ENCODE results near the gene TAGLN2.

TAGLN2 gene
- total RNA-seq = 274 to 294 reads per million in 2 experiments

- peak; percentile 82 for DNase-seq (ENCODE audit: low read depth)
Measured at GRCh38 chr1:159924791-159925718, at the start of gene TAGLN2. Gene TAGLN2, minus strand, starts transcription at chr1:159925507. Its CDS starts 4,998 bp downstream, at chr1:159920509.

- no peak for DNase-seq (ENCODE audit: low read depth)
Measured at GRCh38 chr1:159974350-159974965, 49.2 kb upstream of the TAGLN2 start.

GRCh38 chr1:159973350-159973940 is 48.1 kb upstream of the TAGLN2 start:
- DNase-seq (ENCODE audit: low read depth) = no peak

- no peak for DNase-seq (ENCODE audit: low read depth)
Measured at GRCh38 chr1:159972443-159973205, 47.3 kb upstream of the TAGLN2 start.

- no peak for DNase-seq (ENCODE audit: low read depth)
Measured at GRCh38 chr1:159970932-159971342, 45.6 kb upstream of the TAGLN2 start.

GRCh38 chr1:159968901-159969300 is 43.6 kb upstream of the TAGLN2 start:
- no peak for DNase-seq (ENCODE audit: low read depth)

GRCh38 chr1:159965263-159965662 is 40.0 kb upstream of the TAGLN2 start:
- no peak for DNase-seq (ENCODE audit: low read depth)

- DNase-seq (ENCODE audit: low read depth) = no peak
Measured at GRCh38 chr1:159964144-159964543, 38.8 kb upstream of the TAGLN2 start.

GRCh38 chr1:159962176-159962575 is 36.9 kb upstream of the TAGLN2 start:
- no peak for DNase-seq (ENCODE audit: low read depth)

GRCh38 chr1:159961636-159962035 is 36.3 kb upstream of the TAGLN2 start:
- no peak for DNase-seq (ENCODE audit: low read depth)

- DNase-seq (ENCODE audit: low read depth) = no peak
Measured at GRCh38 chr1:159960721-159961381, 35.5 kb upstream of the TAGLN2 start.

GRCh38 chr1:159959451-159959850 is 34.1 kb upstream of the TAGLN2 start:
- no peak for DNase-seq (ENCODE audit: low read depth)

GRCh38 chr1:159958719-159959380 is 33.5 kb upstream of the TAGLN2 start:
- no peak for DNase-seq (ENCODE audit: low read depth)

- DNase-seq (ENCODE audit: low read depth) = no peak
Measured at GRCh38 chr1:159957824-159958268, 32.5 kb upstream of the TAGLN2 start.

GRCh38 chr1:159955456-159955855 is 30.1 kb upstream of the TAGLN2 start:
- DNase-seq (ENCODE audit: low read depth) = no peak

- no peak for DNase-seq (ENCODE audit: low read depth)
Measured at GRCh38 chr1:159953536-159954515, 28.5 kb upstream of the TAGLN2 start, which contains the start of gene SLAMF9. Gene SLAMF9, minus strand, starts transcription at chr1:159954237. Its CDS starts 100 bp downstream, at chr1:159954137.

GRCh38 chr1:159952932-159953331 is 27.6 kb upstream of the TAGLN2 start:
- DNase-seq (ENCODE audit: low read depth) = no peak

- DNase-seq (ENCODE audit: low read depth) = no peak
Measured at GRCh38 chr1:159951551-159951950, 26.2 kb upstream of the TAGLN2 start.

GRCh38 chr1:159951016-159951415 is 25.7 kb upstream of the TAGLN2 start:
- no peak for DNase-seq (ENCODE audit: low read depth)
